ENCODE results near the gene CACHD1. TPM values are rescaled to one million over a fixed set of nuclear protein-coding genes. Genes with fewer than 3 reads are reported as not detected.

CACHD1 gene
- polyA plus RNA-seq, 1 of the 3 experiments (the other 2 are of a cell fraction) = 2.2 TPM

GRCh38 chr1:64550946-64551605 is 81.1 kb downstream of the CACHD1 start:
- no peak overlapping the region for H3K9ac ChIP-seq
- H4K20me1 ChIP-seq (ENCODE audit: insufficient read depth) = no peaks in the 10 kb centered on the region
- TF ChIP-seq RFX5 (IDR thresholded peaks at IDR 0.05; ENCODE audit: low read length) = no peak
- no peak for TF ChIP-seq EZH2phosphoT487 (IDR thresholded peaks at IDR 0.05; ENCODE audit: borderline replicate concordance, low read depth)
- no peak for TF ChIP-seq RXRA (IDR thresholded peaks at IDR 0.05; ENCODE audit: borderline replicate concordance, low read depth)
- ChIA-PET CTCF (interaction anchor here (1.0 kb wide), 2 partner anchors 38 to 139 kb away, joined by 3 read pairs; no protein-coding TSS in a partner anchor), POLR2A (interaction anchor here (0.8 kb wide), 1 partner anchor 12 kb away, joined by 3 read pairs; no protein-coding TSS in a partner anchor)
- H3K79me2 ChIP-seq (ENCODE audit: insufficient read depth) = no peaks in the 10 kb centered on the region
- peaks cover 2 to 7% of the 10 kb centered on the region in 2 experiments for H3K36me3 ChIP-seq (replicated peaks in 1 of 2; ENCODE audit: control insufficient read depth in 1 of 2, insufficient read depth in 2 of 2, low read length in 1 of 2)
- no peaks in the 10 kb centered on the region for H3K9me3 ChIP-seq
- H2AFZ ChIP-seq (ENCODE audit: low read depth) = no peak overlapping the region
- no peaks in the 10 kb centered on the region for H3K9me2 ChIP-seq
- no peak for DNase-seq
- no peaks in the 10 kb centered on the region for H3F3A ChIP-seq (replicated peaks; ENCODE audit: insufficient read depth)
- H3K27me3 ChIP-seq (ENCODE audit: insufficient read depth) = no peaks in the 10 kb centered on the region
- no peak overlapping the region; a peak in 1 of 4 replicates for H3K27ac ChIP-seq (ENCODE audit: low read depth in 2 of 2, low read length in 1 of 2)
- no peak overlapping the region for H3K4me3 ChIP-seq (ENCODE audit: low read depth in 2 of 2, low read length in 1 of 2)
- 78% methylated on average over 4 of the region's 4 CpGs for WGBS (ENCODE audit: low lambda C conversion rate)
- no peak overlapping the region for H3K4me2 ChIP-seq
- peaks cover 16 to 33% of the 10 kb centered on the region in 2 experiments for H3K4me1 ChIP-seq (ENCODE audit: control insufficient read depth in 1 of 2, insufficient read depth in 2 of 2, low read depth in 1 of 2, low read length in 1 of 2)

GRCh38 chr1:64553285-64553684 is 83.4 kb downstream of the CACHD1 start:
- WGBS (ENCODE audit: low lambda C conversion rate) = 88% methylated on average over 4 of the region's 4 CpGs
- POLR2A ChIA-PET = no interaction called here
- CTCF ChIA-PET = interaction anchor here (0.9 to 1.2 kb wide), 3 partner anchors 15 to 283 kb away, joined by 3 to 4 read pairs (median 3); no protein-coding TSS in a partner anchor

GRCh38 chr1:64555947-64556346 is 86.0 kb downstream of the CACHD1 start:
- Histone ChIP-seq H3K4me2 (no peak overlapping the region), H3K4me3 (ENCODE audit: low read depth in 2 of 2, low read length in 1 of 2) (no peak overlapping the region), H3K4me1 (ENCODE audit: control insufficient read depth in 1 of 2, insufficient read depth in 2 of 2, low read depth in 1 of 2, low read length in 1 of 2) (peaks cover 0 to 6% of the 10 kb centered on the region in 2 experiments; a peak in 2 of 4 replicates), H3K27me3 (ENCODE audit: insufficient read depth) (no peaks in the 10 kb centered on the region), H3F3A (replicated peaks; ENCODE audit: insufficient read depth) (no peaks in the 10 kb centered on the region), H3K9ac (no peak overlapping the region), H3K79me2 (ENCODE audit: insufficient read depth) (no peaks in the 10 kb centered on the region), H3K9me3 (no peaks in the 10 kb centered on the region), H3K27ac (ENCODE audit: low read depth in 2 of 2, low read length in 1 of 2) (no peak overlapping the region), H3K36me3 (replicated peaks in 1 of 2; ENCODE audit: control insufficient read depth in 1 of 2, insufficient read depth in 2 of 2, low read length in 1 of 2) (peaks cover 8 to 20% of the 10 kb centered on the region in 2 experiments), H3K9me2 (no peaks in the 10 kb centered on the region), H4K20me1 (ENCODE audit: insufficient read depth) (no peaks in the 10 kb centered on the region), H2AFZ (ENCODE audit: low read depth) (no peak overlapping the region)
- 97% methylated on average over 1 of the region's 1 CpG for WGBS (ENCODE audit: low lambda C conversion rate)
- TF ChIP-seq SMC3 (IDR thresholded peaks at IDR 0.05; ENCODE audit: low read depth, low read length) (no peak), REST (IDR thresholded peaks at IDR 0.05; ENCODE audit: low read depth, low read length) (no peak), FOSL2 (IDR thresholded peaks at IDR 0.05; ENCODE audit: borderline replicate concordance, low read depth) (no peak), USF1 (IDR thresholded peaks at IDR 0.05; ENCODE audit: borderline replicate concordance, low read depth) (no peak), IRF3 (IDR thresholded peaks at IDR 0.05; ENCODE audit: low read depth, low read length) (no peak)
- DNase-seq = no peak
- POLR2A ChIA-PET = no interaction called here
- CTCF ChIA-PET = no interaction called here

More at GRCh38 chr1:64553285-64553684, 83.4 kb downstream of the CACHD1 start:
- Histone ChIP-seq H3K9me3 (no peaks in the 10 kb centered on the region), H3K27me3 (ENCODE audit: insufficient read depth) (no peaks in the 10 kb centered on the region), H3F3A (replicated peaks; ENCODE audit: insufficient read depth) (no peaks in the 10 kb centered on the region), H3K9me2 (no peaks in the 10 kb centered on the region), H4K20me1 (ENCODE audit: insufficient read depth) (no peaks in the 10 kb centered on the region), H3K4me3 (ENCODE audit: low read depth in 2 of 2, low read length in 1 of 2) (no peak overlapping the region), H3K36me3 (replicated peaks in 1 of 2; ENCODE audit: control insufficient read depth in 1 of 2, insufficient read depth in 2 of 2, low read length in 1 of 2) (peaks cover 2 to 9% of the 10 kb centered on the region in 2 experiments), H3K79me2 (ENCODE audit: insufficient read depth) (no peaks in the 10 kb centered on the region), H3K4me2 (no peak overlapping the region), H2AFZ (ENCODE audit: low read depth) (no peak overlapping the region), H3K9ac (no peak overlapping the region), H3K27ac (ENCODE audit: low read depth in 2 of 2, low read length in 1 of 2) (no peak overlapping the region), H3K4me1 (ENCODE audit: control insufficient read depth in 1 of 2, insufficient read depth in 2 of 2, low read depth in 1 of 2, low read length in 1 of 2) (peaks cover 11 to 24% of the 10 kb centered on the region in 2 experiments)
- TF ChIP-seq SIN3A (IDR thresholded peaks at IDR 0.05; ENCODE audit: borderline replicate concordance, low read depth, low read length) = no peak
- TF ChIP-seq RAD21 (IDR thresholded peaks at IDR 0.05; ENCODE audit: low read length) = peak; percentile 51
- no peak for DNase-seq
